HEK293 (cell line): Measurements from ENCODE around the gene CRIP2.

ENCODE experiments used
- CTCF ChIA-PET: fragments of 350-600 bp; formaldehyde crosslinking; extraction: SDS; loops from one replicate; lab custom pipeline; 2021; ENCODE audit warnings: antibody characterized with exemption; lab: Yijun Ruan, JAX
- POLR2A ChIA-PET: fragments of 300-600 bp; formaldehyde crosslinking; extraction: SDS; loops from one replicate; lab custom pipeline; 2020; ENCODE audit warnings: antibody characterized with exemption, inconsistent platforms; lab: Yijun Ruan, JAX
- H3K27ac ChIP-seq: fragments of 200-500 bp; sonication (Bioruptor generic); 2 replicates; pipeline ENCODE4 v1.5.1; 2014; ENCODE audit warnings: low read depth, low read length, control low read depth, inconsistent platforms; ENCODE audit errors: extremely low read depth
- H3K36me3 ChIP-seq, 2 experiments: fragments of 200-500 bp in 1 of 2; sonication (Bioruptor generic) in 1 of 2; 1 replicate in 1 of 2; 2 replicates in 1 of 2; pipeline ENCODE4 v1.5.1; 2014 to 2017; ENCODE audit warnings: inconsistent platforms in 2 of 2, low read length in 2 of 2; ENCODE audit not compliant: control insufficient read depth in 2 of 2, insufficient read depth in 1 of 2
- H3K4me1 ChIP-seq: fragments of 200-500 bp; sonication (Bioruptor generic); 2 replicates; pipeline ENCODE4 v1.5.1; 2014; ENCODE audit warnings: mild to moderate bottlenecking, low read length, inconsistent platforms; ENCODE audit not compliant: control insufficient read depth, insufficient read depth
- H3K4me3 ChIP-seq: 2 replicates; pipeline ENCODE4 v1.5.1; 2011; ENCODE audit warnings: low read depth, mild to moderate bottlenecking, control low read depth, low read length, moderate library complexity
- H3K9me3 ChIP-seq: fragments of 200-500 bp; sonication (Bioruptor generic); 2 replicates; pipeline ENCODE4 v1.5.1; 2014; ENCODE audit warnings: low read depth, low read length, inconsistent platforms; ENCODE audit not compliant: control insufficient read depth, insufficient read depth
- BCL11A ChIP-seq: fragments of 450-650 bp; formaldehyde crosslinking; IDR thresholded peaks from 2 replicates; pipeline ENCODE4 v1.5.1; 2016; ENCODE audit warnings: low read depth, missing biosample characterization, missing genetic modification characterization
- GLI2 ChIP-seq: fragments of 450-650 bp; formaldehyde crosslinking; IDR thresholded peaks from 2 replicates; pipeline ENCODE4; 2017; ENCODE audit warnings: missing biosample characterization, missing genetic modification characterization, low read depth, borderline replicate concordance
- KLF1 ChIP-seq: fragments of 450-650 bp; formaldehyde crosslinking; IDR thresholded peaks from 2 replicates; pipeline ENCODE4 v1.5.1; 2016; ENCODE audit warnings: missing biosample characterization, missing genetic modification characterization
- KLF8 ChIP-seq: fragments of 450-650 bp; formaldehyde crosslinking; IDR thresholded peaks from 2 replicates; pipeline ENCODE4 v1.5.1; 2016; ENCODE audit warnings: missing biosample characterization, missing genetic modification characterization
- KLF9 ChIP-seq: fragments of 450-650 bp; formaldehyde crosslinking; IDR thresholded peaks from 2 replicates; pipeline ENCODE4 v1.5.1; 2016; ENCODE audit warnings: missing biosample characterization, missing genetic modification characterization, low read depth
- SALL2 ChIP-seq: fragments of 450-650 bp; formaldehyde crosslinking; IDR thresholded peaks from 2 replicates; pipeline ENCODE4 v1.5.0; 2017; ENCODE audit warnings: missing biosample characterization, mild to moderate bottlenecking, missing genetic modification characterization, borderline replicate concordance
- SCRT2 ChIP-seq: fragments of 450-650 bp; formaldehyde crosslinking; IDR thresholded peaks from 2 replicates; pipeline ENCODE4 v1.5.1; 2016; ENCODE audit warnings: missing biosample characterization, missing genetic modification characterization
- SP3 ChIP-seq: fragments of 450-650 bp; formaldehyde crosslinking; IDR thresholded peaks from 2 replicates; pipeline ENCODE4 v1.5.1; 2016; ENCODE audit warnings: missing biosample characterization, missing genetic modification characterization
- ZBTB1 ChIP-seq: fragments of 450-650 bp; formaldehyde crosslinking; IDR thresholded peaks from 2 replicates; pipeline ENCODE4 v1.5.1; 2016; ENCODE audit warnings: missing biosample characterization, missing genetic modification characterization
- ZFHX2 ChIP-seq: fragments of 450-650 bp; formaldehyde crosslinking; conservative IDR thresholded peaks from 2 replicates; pipeline ENCODE4 v1.5.1; 2016; ENCODE audit warnings: missing biosample characterization, missing genetic modification characterization
- ZFP37 ChIP-seq: fragments of 450-650 bp; formaldehyde crosslinking; IDR thresholded peaks from 2 replicates; pipeline ENCODE4 v1.5.1; 2016; ENCODE audit warnings: missing biosample characterization, missing genetic modification characterization
- ZIC2 ChIP-seq: fragments of 450-650 bp; formaldehyde crosslinking; IDR thresholded peaks from 2 replicates; pipeline ENCODE4 v1.5.1; 2016; ENCODE audit warnings: missing biosample characterization, missing genetic modification characterization
- ZNF10 ChIP-seq: fragments of 450-650 bp; formaldehyde crosslinking; IDR thresholded peaks from 2 replicates; pipeline ENCODE4 v1.5.1; 2017; ENCODE audit warnings: missing biosample characterization, missing genetic modification characterization
- ZNF140 ChIP-seq: fragments of 450-650 bp; formaldehyde crosslinking; IDR thresholded peaks from 2 replicates; pipeline ENCODE4 v1.5.1; 2016; ENCODE audit warnings: missing biosample characterization, missing genetic modification characterization
- ZNF16 ChIP-seq: fragments of 450-650 bp; formaldehyde crosslinking; IDR thresholded peaks from 2 replicates; pipeline ENCODE4 v1.5.1; 2016; ENCODE audit warnings: low read depth, missing biosample characterization, missing genetic modification characterization
- ZNF202 ChIP-seq: fragments of 450-650 bp; formaldehyde crosslinking; IDR thresholded peaks from 2 replicates; pipeline ENCODE4 v1.5.1; 2016; ENCODE audit warnings: missing biosample characterization, missing genetic modification characterization, borderline replicate concordance
- ZNF214 ChIP-seq: fragments of 450-650 bp; formaldehyde crosslinking; IDR thresholded peaks from 2 replicates; pipeline ENCODE4 v1.5.1; 2017; ENCODE audit warnings: missing biosample characterization, mild to moderate bottlenecking, missing genetic modification characterization, borderline replicate concordance
- ZNF239 ChIP-seq: fragments of 450-650 bp; formaldehyde crosslinking; IDR thresholded peaks from 2 replicates; pipeline ENCODE4 v1.5.1; 2016; ENCODE audit warnings: missing biosample characterization, missing genetic modification characterization
- ZNF416 ChIP-seq: fragments of 450-650 bp; formaldehyde crosslinking; IDR thresholded peaks from 2 replicates; pipeline ENCODE4 v1.5.1; 2016; ENCODE audit warnings: missing biosample characterization, missing genetic modification characterization
- ZNF473 ChIP-seq: fragments of 450-650 bp; formaldehyde crosslinking; IDR thresholded peaks from 2 replicates; pipeline ENCODE4 v1.5.1; 2017; ENCODE audit warnings: missing biosample characterization, missing genetic modification characterization
- ZNF529 ChIP-seq: fragments of 450-650 bp; formaldehyde crosslinking; IDR thresholded peaks from 2 replicates; pipeline ENCODE4 v1.5.1; 2017; ENCODE audit warnings: missing genetic modification characterization, missing biosample characterization; ENCODE audit not compliant: insufficient replicate concordance
- ZNF548 ChIP-seq: fragments of 450-650 bp; formaldehyde crosslinking; IDR thresholded peaks from 2 replicates; pipeline ENCODE4 v1.5.1; 2016; ENCODE audit warnings: missing biosample characterization, missing genetic modification characterization
- ZNF610 ChIP-seq: fragments of 450-650 bp; formaldehyde crosslinking; IDR thresholded peaks from 2 replicates; pipeline ENCODE4 v1.5.1; 2016; ENCODE audit warnings: missing biosample characterization, missing genetic modification characterization, borderline replicate concordance
- ZNF677 ChIP-seq: fragments of 450-650 bp; IDR thresholded peaks from 2 replicates; pipeline ENCODE4 v1.5.0; 2018; ENCODE audit warnings: missing biosample characterization, mild to moderate bottlenecking, missing genetic modification characterization, moderate library complexity
- TF ChIP-seq, protein P1 (sequence below): fragments of 450-650 bp; formaldehyde crosslinking; IDR thresholded peaks from 2 replicates; pipeline ENCODE4 v1.5.1; 2016; ENCODE audit warnings: missing biosample characterization, missing genetic modification characterization
- TF ChIP-seq, protein P2 (sequence below): fragments of 450-650 bp; formaldehyde crosslinking; IDR thresholded peaks from 2 replicates; pipeline ENCODE4 v1.5.1; 2016; ENCODE audit warnings: missing biosample characterization, missing genetic modification characterization
- TF ChIP-seq, protein P3 (sequence below): sonication (generic); formaldehyde crosslinking; IDR thresholded peaks from 2 replicates; pipeline ENCODE4 v1.8.1; 2022; ENCODE audit warnings: mild to moderate bottlenecking, moderate library complexity, missing genetic modification reagents
- TF ChIP-seq, protein P4 (sequence below): fragments of 450-650 bp; formaldehyde crosslinking; IDR thresholded peaks from 2 replicates; pipeline ENCODE4 v1.5.1; 2016; ENCODE audit warnings: missing biosample characterization, missing genetic modification characterization

CRIP2 gene

DNA sequence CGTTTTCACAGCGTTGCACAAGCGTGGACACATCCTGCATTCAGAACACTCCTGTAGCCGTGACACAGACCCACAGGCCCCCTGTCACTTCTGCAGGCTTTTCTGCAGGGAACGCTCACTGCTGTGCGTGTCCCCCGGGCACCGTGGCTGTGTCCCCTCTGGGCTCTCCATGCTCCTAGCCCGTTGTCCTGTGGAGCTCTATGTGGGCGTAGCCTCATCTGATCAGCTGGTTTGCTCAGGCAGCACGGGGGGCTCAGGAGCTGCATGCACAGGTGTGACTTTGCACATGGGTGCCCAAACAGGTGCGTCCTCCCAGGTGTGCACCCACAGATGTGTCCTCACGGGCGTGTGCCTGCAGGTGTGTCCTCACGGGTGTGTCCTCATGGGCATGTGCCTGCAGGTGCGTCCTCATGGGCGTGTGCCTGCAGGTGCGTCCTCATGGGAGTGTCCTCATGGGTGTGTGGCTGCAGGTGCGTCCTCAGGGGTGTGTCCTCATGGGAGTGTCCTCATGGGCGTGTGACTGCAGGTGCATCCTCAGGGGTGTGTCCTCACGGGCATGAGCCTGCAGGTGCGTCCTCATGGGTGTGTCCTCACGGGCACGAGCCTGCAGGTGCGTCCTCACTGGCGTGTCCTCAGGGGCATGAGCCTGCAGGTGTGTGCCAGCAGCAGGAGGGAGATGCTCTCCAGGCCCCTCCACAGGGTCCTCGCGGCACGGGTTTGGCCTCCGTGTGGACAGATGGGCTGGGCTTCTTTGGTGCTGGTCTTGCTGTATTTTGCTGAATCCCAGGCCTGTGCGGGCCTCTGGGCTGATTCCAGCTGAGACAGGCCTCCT lies 37.5 kb upstream of the CRIP2 start:
- POLR2A ChIA-PET = no interaction called here
- CTCF ChIA-PET = no interaction called here
- H3K27ac ChIP-seq = no peak overlapping the region

DNA sequence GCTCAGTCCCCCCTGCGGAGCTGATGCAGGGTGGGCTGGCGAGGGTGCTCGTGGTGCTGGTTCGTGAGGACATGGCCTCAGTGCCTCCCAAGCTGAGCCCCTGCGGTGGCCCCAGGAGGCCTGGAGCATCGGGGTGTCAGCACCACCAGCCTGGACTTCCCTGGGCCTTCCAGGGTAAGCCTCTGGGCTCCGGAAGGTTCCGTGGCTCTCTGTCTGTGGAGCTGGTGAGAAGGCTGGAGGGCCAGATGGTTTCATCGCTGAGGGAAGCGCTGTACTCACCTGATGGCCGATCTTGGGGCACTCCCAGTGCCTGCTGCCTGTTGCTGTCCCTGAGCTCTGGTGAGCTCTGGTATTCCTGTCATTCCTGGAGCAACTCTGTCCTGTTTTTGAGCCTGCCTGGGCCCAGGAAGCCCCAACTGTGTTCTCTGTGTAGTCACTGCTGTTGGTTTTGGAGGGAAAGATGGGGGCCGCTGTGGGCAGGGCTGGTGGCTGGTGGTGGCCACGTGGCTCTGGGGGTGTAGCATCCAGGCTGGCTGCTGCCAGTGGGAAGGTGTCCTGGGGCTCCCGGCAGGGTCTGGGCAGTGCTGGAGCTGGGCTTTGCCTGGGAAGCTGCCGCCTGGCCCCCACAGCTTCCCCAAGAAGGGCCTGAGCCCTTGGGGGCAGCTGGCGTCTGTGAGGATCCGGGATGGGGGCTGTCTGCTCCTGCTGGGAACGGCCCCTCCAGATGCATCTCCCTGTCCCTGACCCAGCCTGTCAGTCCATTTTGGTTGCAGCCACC lies 36.7 kb upstream of the CRIP2 start:
- CTCF ChIA-PET = no interaction called here
- Histone ChIP-seq H3K36me3 (peaks cover 0 to 66% of the 10 kb centered on the region in 2 experiments; a peak in 2 of 3 replicates), H3K27ac (no peak overlapping the region)

More for the DNA sequence above, 37.5 kb upstream of the CRIP2 start:
- Histone ChIP-seq H3K9me3 (no peaks in the 10 kb centered on the region), H3K4me1 (no peaks in the 10 kb centered on the region), H3K4me3 (no peak overlapping the region), H3K36me3 (peaks cover 0 to 58% of the 10 kb centered on the region in 2 experiments; a peak in 2 of 3 replicates)
- TF ChIP-seq ZNF239 (tag by site-specific recombination) (no peak), ZNF140 (tag by site-specific recombination) (no peak), ZFP37 (tag by site-specific recombination) (no peak), ZNF677 (tag by site-specific recombination) (no peak), ZBTB1 (no peak), ZNF548 (tag by site-specific recombination) (no peak), KLF9 (tag by site-specific recombination) (0 out of 2 replicates have a peak, but pooled peaks have one; percentile 31), SP3 (tag by site-specific recombination) (no peak), KLF1 (tag by site-specific recombination) (peak; percentile 95), ZNF202 (tag by site-specific recombination) (no peak), SALL2 (tag by site-specific recombination) (no peak), KLF8 (tag by site-specific recombination) (peak; percentile 71), ZNF416 (tag by site-specific recombination) (no peak)

More for the DNA sequence above, 36.7 kb upstream of the CRIP2 start:
- no peaks in the 10 kb centered on the region for H3K9me3 ChIP-seq
- POLR2A ChIA-PET = no interaction called here
- H3K4me3 ChIP-seq = no peak overlapping the region
- no peaks in the 10 kb centered on the region for H3K4me1 ChIP-seq
- TF ChIP-seq, protein P1, sequence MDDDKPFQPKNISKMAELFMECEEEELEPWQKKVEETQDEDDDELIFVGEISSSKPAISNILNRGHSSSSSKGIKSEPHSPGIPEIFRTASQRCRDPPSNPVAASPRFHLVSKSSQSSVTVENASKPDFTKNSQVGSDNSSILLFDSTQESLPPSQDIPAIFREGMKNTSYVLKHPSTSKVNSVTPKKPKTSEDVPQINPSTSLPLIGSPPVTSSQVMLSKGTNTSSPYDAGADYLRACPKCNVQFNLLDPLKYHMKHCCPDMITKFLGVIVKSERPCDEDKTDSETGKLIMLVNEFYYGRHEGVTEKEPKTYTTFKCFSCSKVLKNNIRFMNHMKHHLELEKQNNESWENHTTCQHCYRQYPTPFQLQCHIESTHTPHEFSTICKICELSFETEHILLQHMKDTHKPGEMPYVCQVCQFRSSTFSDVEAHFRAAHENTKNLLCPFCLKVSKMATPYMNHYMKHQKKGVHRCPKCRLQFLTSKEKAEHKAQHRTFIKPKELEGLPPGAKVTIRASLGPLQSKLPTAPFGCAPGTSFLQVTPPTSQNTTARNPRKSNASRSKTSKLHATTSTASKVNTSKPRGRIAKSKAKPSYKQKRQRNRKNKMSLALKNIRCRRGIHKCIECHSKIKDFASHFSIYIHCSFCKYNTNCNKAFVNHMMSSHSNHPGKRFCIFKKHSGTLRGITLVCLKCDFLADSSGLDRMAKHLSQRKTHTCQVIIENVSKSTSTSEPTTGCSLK = no peak
- TF ChIP-seq, protein P2, sequence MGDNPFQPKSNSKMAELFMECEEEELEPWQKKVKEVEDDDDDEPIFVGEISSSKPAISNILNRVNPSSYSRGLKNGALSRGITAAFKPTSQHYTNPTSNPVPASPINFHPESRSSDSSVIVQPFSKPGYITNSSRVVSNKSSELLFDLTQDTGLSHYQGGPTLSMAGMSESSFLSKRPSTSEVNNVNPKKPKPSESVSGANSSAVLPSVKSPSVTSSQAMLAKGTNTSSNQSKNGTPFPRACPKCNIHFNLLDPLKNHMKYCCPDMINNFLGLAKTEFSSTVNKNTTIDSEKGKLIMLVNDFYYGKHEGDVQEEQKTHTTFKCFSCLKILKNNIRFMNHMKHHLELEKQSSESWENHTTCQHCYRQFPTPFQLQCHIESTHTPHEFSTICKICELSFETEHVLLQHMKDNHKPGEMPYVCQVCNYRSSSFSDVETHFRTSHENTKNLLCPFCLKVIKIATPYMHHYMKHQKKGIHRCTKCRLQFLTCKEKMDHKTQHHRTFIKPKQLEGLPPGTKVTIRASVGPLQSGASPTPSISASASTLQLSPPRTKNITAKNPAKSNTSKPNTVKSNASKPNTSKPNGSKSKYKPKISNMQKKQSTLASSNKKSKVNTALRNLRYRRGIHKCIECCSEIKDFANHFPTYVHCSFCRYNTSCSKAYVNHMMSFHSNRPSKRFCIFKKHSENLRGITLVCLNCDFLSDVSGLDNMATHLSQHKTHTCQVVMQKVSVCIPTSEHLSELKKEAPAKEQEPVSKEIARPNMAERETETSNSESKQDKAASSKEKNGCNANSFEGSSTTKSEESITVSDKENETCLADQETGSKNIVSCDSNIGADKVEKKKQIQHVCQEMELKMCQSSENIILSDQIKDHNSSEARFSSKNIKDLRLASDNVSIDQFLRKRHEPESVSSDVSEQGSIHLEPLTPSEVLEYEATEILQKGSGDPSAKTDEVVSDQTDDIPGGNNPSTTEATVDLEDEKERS = no peak
- TF ChIP-seq BCL11A (tag by site-specific recombination) (no peak), ZNF473 (no peak), ZNF529 (tag by site-specific recombination) (no peak), ZNF610 (tag by site-specific recombination) (no peak), ZFHX2 (tag by site-specific recombination) (no peak), ZNF214 (tag by site-specific recombination) (no peak), ZNF10 (tag by site-specific recombination) (no peak), ZNF16 (no peak), GLI2 (tag by site-specific recombination) (no peak), SCRT2 (peak; percentile 60), ZIC2 (tag by site-specific recombination) (peak; percentile 55; the same call in 1 of the 2 replicates), KLF9 (tag by site-specific recombination) (no peak)
- TF ChIP-seq, protein P3, sequence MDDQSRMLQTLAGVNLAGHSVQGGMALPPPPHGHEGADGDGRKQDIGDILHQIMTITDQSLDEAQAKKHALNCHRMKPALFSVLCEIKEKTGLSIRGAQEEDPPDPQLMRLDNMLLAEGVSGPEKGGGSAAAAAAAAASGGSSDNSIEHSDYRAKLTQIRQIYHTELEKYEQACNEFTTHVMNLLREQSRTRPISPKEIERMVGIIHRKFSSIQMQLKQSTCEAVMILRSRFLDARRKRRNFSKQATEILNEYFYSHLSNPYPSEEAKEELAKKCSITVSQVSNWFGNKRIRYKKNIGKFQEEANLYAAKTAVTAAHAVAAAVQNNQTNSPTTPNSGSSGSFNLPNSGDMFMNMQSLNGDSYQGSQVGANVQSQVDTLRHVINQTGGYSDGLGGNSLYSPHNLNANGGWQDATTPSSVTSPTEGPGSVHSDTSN (CRISPR knock-in tag) = no peak
- TF ChIP-seq, protein P4, sequence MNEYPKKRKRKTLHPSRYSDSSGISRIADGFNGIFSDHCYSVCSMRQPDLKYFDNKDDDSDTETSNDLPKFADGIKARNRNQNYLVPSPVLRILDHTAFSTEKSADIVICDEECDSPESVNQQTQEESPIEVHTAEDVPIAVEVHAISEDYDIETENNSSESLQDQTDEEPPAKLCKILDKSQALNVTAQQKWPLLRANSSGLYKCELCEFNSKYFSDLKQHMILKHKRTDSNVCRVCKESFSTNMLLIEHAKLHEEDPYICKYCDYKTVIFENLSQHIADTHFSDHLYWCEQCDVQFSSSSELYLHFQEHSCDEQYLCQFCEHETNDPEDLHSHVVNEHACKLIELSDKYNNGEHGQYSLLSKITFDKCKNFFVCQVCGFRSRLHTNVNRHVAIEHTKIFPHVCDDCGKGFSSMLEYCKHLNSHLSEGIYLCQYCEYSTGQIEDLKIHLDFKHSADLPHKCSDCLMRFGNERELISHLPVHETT (tag by site-specific recombination) = no peak
